ENCODE data around the gene SLC13A3.

SLC13A3 gene

GRCh38 chr20:46650575-46651090, 626 bp downstream of the SLC13A3 start:
- DNase-seq = no peak

DNA sequence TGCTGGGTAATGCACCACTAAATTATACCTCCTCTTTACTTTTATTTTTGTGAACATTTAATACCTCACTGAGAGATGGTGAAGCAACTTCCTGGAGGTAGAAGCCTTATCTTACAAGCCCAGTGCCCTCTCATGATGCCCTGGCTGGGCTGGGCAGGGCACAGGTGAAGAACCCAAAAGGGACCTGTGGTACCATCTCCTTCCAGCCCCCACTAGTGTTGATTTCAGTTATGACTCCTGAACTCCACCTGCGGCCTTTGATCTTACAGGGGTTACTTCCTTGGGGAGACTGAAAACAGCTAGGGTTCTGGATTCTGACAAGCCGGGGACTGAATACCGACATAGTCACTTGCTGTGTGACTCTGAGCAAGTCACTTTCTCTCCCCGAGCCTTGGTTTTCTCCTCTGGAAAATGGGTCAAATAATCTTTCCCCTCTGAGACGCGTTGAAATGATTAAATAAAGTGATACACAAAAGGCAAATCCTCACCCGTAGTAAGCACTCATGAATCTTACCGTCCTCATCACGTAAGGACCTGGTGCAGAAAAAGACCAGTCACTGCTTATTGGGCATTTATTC, 1.2 kb downstream of the SLC13A3 start:
- DNase-seq = no peak

DNA sequence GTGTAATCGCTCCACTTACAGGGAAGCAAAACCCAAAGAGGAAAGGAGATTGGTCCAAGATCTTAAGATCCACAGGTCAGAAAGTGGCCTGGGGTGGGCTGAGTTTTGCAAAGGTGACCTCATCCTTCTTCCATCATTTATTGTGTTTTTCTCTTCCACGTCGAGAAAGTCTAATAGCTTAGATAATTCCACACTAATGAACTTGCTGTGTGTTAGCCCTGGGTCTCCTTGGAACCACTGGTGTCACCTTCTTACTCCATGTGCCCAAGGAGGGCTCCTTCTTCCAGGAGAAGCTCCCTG, 1.7 kb downstream of the SLC13A3 start:
- DNase-seq = no peak

DNA sequence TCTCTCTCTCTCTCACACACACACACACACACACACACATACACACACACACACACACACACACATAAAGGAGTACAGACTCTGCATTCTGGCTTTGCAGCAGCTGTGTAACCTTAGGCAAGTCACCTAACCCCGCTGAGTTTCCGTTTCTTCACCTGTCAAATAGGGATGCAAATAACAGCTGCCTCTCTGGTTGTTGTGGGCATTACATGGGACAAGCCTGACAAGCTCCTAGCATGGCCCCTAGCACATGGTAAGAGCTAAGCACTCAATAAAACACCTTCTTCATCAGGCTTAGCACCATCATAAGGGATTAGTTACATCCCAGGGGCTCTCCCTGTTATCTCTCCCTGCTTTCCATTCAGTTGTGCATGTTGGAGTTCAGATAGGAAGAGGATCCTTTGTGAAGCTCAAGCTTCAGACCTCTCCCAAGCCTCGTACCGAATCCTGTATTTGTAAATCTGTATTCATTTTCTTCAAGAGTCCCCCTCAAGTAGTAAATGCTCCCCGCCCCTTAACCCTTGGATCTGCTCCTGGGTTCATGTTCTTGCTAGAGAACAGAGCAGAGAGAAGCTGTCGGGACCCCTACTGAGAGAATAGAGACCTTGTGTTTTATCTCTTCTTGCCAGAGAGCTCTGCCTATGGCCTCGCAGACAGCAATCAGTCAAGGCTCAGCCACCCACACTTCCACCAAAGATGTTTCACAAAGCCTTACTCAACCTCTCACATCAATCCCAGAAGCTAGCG, 2.2 kb downstream of the SLC13A3 start:
- no peak for DNase-seq

GRCh38 chr20:46647469-46647868, 3.8 kb downstream of the SLC13A3 start:
- DNase-seq = no peak

- no peak for DNase-seq
Measured at GRCh38 chr20:46646659-46647380, 4.4 kb downstream of the SLC13A3 start.

DNA sequence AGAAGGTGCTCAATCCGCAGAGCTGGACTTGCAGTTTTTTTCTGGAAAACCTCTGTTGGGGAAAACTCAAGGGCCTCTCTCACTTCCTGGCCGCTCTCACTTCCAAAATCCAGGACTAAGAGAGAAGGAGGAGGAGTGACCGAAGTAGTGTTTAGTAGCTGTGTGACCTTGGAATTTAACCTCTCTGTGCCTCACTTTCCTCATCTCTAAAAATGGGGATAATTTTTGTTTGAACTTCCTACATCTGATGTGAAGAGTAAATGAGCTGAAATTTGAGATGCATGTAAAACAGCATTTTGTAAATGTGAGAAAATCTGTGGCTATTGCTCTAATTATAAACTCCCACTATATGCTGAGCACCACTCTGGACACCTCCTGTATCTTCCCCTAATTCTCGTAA, 5.1 kb downstream of the SLC13A3 start:
- DNase-seq = no peak

GRCh38 chr20:46644733-46645132, 6.5 kb downstream of the SLC13A3 start:
- no peak for DNase-seq

DNA sequence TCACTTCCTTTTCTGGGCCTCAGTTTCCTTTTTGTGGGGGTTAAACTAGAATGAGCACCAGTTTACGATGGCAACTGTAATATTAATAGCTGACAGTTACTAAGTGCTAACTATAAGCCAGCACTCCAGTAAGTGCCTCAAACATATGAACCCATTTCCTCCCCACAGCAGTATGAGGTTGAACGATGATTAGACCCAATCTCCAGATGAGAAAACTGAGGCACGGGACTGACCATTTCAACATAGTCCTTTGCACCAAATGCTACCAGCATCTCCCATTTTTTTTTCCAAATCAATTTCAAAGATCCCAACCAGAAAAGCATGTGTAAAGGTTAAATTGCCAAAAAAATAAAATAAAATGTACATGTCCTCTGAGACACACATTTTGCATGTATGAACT, 7.1 kb downstream of the SLC13A3 start:
- no peak for DNase-seq

DNA sequence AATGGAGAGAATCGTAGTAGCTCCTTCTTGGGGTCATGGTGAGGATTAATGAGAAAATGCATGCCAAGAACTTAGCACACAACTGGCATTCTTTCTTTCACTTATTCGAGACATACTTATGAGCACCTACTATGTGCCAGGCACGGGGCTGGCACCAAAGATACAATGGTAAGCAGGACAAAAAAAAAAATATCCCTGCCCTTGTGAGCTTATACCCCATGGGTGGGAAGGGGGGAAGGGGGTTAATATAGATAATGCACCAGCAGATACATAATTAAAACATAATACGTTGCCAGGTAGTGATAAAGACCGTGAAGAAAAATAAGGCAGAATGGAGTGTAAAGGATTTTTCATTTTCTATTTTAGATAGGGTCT, 8.3 kb downstream of the SLC13A3 start:
- no peak for DNase-seq

DNA sequence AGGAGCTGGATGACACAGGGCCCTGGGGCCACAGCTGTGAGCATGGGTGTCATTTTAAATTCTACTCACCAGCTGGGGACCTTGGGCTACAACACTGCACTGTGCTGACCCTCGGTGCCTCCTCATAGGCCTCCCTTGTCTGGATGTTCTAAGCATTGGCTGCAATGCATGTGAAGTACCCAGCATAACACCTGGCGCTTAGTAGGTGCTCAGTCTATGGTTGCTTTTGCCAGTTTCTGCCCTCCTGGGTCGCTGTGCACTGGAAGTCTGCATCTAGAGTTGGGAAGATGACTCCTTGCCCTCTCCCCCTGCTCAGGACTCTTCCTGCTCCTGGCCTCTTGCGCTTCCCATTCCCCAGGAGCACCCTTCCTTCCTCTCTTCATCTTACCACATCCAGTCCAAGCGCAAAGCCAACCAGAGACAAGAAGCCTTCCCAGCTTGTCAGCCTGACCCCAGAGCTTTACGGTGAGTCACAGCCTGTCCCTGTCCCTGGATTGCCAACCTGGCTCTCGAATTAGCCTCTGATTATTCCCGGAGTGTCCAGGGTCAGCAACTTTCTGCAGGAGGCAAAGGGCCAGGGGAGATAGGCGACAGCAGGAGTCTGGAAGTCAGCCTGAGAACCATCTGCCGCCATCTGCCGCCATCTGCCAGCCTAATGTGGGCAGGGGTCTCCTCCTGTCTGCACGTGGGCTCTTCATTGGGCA, 8.8 kb downstream of the SLC13A3 start:
- no peak for DNase-seq

DNA sequence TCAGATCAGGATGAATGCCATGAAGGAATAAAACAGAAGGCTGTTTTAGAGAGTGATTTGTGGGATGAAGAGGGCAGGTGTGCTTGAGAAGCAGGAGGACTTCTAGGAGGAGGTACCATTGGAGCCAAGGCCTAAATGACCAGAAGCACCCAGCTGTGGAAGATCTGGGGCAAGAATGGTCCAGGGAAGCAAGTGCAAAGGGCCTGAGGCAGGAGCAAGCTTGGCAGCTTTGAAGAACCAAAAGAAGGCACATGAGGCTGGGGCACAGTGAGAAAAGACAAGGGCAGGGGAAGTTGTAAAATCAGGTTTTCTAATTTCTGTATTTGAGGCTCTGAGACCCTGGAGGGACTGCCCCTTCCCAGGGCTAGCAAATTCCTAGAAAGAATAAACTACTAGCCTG, 9.8 kb downstream of the SLC13A3 start:
- DNase-seq = no peak

DNA sequence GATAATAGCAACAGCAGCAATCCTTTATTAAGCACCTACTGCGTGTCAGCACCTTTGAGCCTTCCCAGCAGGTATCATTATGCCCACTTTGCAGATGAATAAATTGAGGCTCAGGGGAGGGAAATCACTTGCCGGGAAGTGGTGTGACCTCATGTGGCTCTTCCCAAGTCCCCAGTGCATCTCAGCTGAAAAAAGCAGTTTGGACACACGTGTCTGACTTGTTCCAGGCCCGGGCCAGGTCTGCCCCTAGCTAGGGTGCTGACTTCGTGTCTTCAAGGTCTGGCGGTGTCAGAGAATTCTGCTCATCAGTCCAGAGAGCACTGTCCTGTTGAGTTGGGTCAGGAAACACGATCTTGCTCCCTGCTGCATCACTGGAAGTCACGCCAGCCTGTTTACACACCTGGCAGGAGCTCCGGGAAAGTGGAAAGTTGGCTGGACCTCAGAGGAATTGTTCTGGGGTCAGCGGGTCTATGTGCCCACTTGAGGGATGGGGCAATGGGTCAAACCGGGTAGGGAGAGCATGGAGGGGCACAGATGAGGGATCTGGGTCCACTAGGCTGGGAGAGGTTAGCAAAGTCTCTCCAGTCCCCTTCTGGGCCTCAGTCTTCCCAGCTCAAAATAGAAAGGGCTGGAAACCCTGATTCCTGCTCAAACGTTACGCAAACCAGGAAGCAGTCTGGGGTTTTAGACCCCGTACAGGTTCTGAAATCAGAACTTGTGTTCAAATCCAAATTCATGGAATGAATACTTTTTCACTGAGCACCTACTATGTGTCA, 10.5 kb downstream of the SLC13A3 start:
- no peak for DNase-seq

DNA sequence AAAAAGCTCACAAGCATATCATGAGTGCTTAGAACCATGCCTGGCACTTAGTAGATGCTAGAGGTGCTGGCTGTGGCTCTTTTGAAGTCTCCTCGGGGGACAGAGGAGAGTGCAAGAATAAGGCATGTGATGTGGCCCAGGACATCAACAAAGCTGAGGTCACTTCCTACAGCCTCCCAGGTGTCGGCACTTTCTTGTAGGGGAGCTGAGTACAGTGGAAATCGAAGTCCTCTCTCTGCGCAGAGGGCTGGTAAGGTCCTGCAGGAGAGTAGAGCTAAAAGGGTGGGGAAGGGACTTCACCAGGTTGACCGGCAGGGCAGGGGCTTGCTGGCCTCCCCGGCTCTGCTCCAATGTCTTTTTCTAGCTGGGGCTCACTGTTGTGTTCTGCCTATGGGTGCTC, 11.2 kb downstream of the SLC13A3 start:
- DNase-seq = no peak

DNA sequence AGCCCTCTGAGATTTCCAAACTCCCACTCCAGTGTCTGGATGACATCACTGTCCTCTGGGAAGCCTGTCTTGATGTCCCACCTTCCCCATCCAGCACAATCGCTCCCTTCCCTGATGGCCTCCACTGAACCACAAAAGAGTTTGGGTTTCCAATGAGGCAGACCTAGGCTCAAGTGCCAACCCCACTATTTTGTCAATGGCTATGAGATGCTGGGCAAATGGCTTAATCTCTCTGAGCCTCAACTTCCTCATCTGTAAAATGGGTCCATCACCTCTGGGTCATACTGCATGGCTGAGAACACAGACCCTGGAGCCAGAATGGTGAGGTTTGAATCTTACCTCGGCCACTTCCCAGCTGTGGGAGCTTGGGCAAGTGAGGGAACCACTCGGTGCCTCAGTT, 11.7 kb downstream of the SLC13A3 start:
- DNase-seq = no peak

DNA sequence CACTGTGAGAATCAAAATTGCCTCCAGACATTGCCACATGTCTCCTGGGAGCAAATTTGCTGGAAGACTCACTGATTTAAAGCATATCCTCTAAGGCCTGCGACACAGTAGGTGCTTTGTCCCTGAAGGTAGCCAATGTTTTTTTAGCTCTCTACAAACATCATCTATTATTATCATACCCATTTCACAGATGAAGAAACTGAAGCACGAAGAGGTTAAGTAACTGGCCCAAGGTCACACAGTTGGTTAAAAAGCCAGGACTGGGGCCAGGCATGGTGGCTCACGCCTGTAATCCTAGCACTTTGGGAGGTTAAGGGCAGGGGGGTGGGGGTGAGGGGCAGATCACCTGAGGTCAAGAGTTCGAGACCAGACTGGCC, 12.4 kb downstream of the SLC13A3 start:
- no peak for DNase-seq

GRCh38 chr20:46638134-46638897, 12.9 kb downstream of the SLC13A3 start:
- DNase-seq = no peak

DNA sequence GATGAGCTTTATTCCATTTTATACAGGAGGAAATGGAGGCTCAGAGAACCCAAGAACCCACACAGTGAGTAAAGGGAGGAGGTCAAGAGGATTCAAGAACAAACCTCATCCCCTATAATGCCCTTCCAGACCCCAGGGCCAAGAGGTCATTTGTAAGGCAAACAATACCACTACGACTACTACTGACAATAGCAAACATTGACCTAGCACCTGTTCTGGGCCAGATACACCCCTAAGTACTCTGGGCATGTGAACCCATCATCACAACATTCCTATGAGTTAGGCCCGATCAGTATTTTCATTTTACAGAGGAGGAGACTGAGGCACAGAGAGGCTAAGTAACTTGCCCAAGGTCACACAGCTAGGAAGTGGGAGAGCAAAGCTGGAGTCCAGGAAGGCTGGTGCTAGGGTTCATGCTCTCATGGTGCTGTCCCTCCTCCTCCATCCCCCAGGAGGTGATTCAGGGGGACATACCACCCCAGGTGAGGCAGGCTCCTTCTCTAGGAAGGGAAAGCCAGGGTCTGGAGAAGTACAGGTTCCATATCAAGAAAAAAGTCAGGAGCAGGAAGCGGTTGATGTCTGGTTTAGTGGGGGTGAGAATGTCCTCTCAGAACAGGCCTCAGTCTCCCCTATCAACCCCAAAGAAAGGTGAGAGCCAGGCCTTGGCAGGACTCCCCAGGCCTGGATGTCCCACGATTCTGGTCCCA, 13.7 kb downstream of the SLC13A3 start:
- no peak for DNase-seq

DNA sequence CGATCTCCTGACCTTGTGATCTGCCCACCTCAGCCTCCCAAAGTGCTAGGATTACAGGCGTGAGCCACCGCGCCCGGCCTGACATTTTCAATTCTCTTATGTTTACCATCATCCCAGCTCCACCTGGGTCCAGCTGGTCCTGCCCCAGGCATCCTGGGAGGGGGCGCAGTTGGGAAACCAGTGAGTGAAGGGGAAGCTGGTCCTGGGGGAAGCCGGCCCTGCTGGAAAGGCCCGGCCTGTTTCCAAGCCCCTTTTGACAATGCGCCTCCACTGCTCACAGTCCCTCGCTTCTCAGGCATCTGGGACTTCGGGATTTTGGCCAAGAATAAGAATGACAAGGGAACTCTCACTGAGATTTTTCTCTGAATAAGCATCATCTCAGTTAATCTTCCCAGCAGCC, 14.2 kb downstream of the SLC13A3 start:
- no peak for DNase-seq

DNA sequence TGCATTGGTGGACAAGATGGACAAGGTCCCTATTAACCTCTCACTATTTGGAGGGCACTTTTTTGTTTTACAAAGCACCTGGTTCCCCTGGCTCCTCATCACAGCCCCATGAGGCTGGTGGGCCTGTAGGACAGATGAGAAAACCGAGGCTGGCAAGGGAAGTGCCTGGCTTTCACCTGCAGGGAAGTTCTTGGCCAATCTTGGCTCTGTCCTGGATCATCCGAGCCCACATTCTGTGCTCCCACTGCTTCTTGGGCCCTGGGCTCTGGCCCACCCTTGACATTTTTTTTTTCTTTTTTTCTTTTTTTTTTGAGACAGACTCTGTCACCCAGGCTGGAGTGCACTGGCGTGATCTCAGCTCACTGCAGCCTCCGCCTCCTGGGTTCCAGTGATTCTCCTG, 14.7 kb downstream of the SLC13A3 start:
- no peak for DNase-seq

GRCh38 chr20:46635514-46636136, 15.6 kb downstream of the SLC13A3 start:
- no peak for DNase-seq
